Measurements from ENCODE around the gene CENPM. TPM values are rescaled to one million over a fixed set of nuclear protein-coding genes. Genes with fewer than 3 reads are reported as not detected.

CENPM gene
- total RNA-seq, 1 experiment from 2014 or later = 77.5 TPM

- no peak for TF ChIP-seq EZH2 (IDR thresholded peaks at IDR 0.05; ENCODE audit: low read length, unreplicated experiment)
- TF ChIP-seq EZH2phosphoT487 (IDR thresholded peaks at IDR 0.05; ENCODE audit: borderline replicate concordance, low read length) = no peak
- no peak for TF ChIP-seq CTCF (conservative IDR thresholded peaks at IDR 0.05; ENCODE audit: low read depth, low read length)
- Histone ChIP-seq H3K4me1 (ENCODE audit: insufficient read depth, low read length) (no peaks in the 10 kb centered on the region), H3K9me2 (replicated peaks; ENCODE audit: low read length) (no peaks in the 10 kb centered on the region), H3K9ac (ENCODE audit: low read length) (no peak overlapping the region), H3K4me2 (ENCODE audit: low read length) (no peak overlapping the region), H4K20me1 (ENCODE audit: low read length) (no peaks in the 10 kb centered on the region), H2AFZ (ENCODE audit: low read length) (no peak overlapping the region), H3K9me3 (ENCODE audit: low read length) (no peaks in the 10 kb centered on the region), H3K27ac (ENCODE audit: low read length) (no peak overlapping the region), H3K27me3 (ENCODE audit: low read length) (no peaks in the 10 kb centered on the region), H3K79me2 (ENCODE audit: low read length) (no peaks in the 10 kb centered on the region), H3K4me3 (ENCODE audit: low read length) (no peak overlapping the region), H3F3A (ENCODE audit: low read length, unreplicated experiment) (no peaks in the 10 kb centered on the region), H3K36me3 (ENCODE audit: low read depth, low read length) (no peaks in the 10 kb centered on the region)
- DNase-seq = no peak
- no peak for ATAC-seq
- POLR2A ChIA-PET (ENCODE audit: unreplicated experiment) = no interaction called here
- BruUV-seq (replicated peaks) = no TSS peak
- intact Hi-C loops (cut with micrococcal nuclease) = no loop called here
- CTCF ChIA-PET = no interaction called here
Measured at GRCh38 chr22:41992496-41992895, 45.5 kb upstream of the CENPM start.

DNA sequence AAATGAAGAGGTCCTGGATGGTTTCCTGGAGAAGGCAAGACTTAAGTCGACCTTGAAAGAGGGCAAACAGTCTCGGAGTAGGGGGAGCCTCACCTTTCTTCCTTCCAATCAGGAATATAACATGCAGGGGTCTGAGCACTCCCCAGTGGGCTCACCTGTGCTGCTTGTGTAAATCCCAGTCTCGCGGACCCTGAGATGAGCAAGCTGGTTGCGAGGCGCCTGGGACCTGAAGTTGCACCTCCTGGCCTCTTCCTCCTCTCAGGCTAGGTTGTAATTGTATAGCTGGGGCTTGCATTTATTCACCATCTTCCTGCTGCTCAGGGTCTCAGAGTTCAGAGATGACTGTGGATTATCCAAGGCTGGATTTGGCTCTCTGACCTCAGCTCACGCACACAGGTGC is 44.2 kb upstream of the CENPM start:
- DNase-seq (no peak), ATAC-seq (no peak)
- no peaks in the 10 kb centered on the region for H3K79me2 ChIP-seq (ENCODE audit: low read length)
- H3K4me2 ChIP-seq (ENCODE audit: low read length) = no peak overlapping the region
- H2AFZ ChIP-seq (ENCODE audit: low read length) = no peak overlapping the region
- TF ChIP-seq EZH2phosphoT487 (IDR thresholded peaks at IDR 0.05; ENCODE audit: borderline replicate concordance, low read length) (no peak), EZH2 (IDR thresholded peaks at IDR 0.05; ENCODE audit: low read length, unreplicated experiment) (no peak), CTCF (conservative IDR thresholded peaks at IDR 0.05; ENCODE audit: low read depth, low read length) (no peak)
- no peaks in the 10 kb centered on the region for H3K27me3 ChIP-seq (ENCODE audit: low read length)
- H3K27ac ChIP-seq (ENCODE audit: low read length) = no peak overlapping the region
- POLR2A ChIA-PET (ENCODE audit: unreplicated experiment) = no interaction called here
- H3K4me1 ChIP-seq (ENCODE audit: insufficient read depth, low read length) = no peaks in the 10 kb centered on the region
- H3K9ac ChIP-seq (ENCODE audit: low read length) = no peak overlapping the region
- no TSS peak for BruUV-seq (replicated peaks)
- no peaks in the 10 kb centered on the region for H3K9me2 ChIP-seq (replicated peaks; ENCODE audit: low read length)
- H3F3A ChIP-seq (ENCODE audit: low read length, unreplicated experiment) = no peaks in the 10 kb centered on the region
- H3K9me3 ChIP-seq (ENCODE audit: low read length) = no peaks in the 10 kb centered on the region
- intact Hi-C loops (cut with micrococcal nuclease) = no loop called here
- H3K36me3 ChIP-seq (ENCODE audit: low read depth, low read length) = no peaks in the 10 kb centered on the region
- H3K4me3 ChIP-seq (ENCODE audit: low read length) = no peak overlapping the region
- CTCF ChIA-PET = no interaction called here
- no peaks in the 10 kb centered on the region for H4K20me1 ChIP-seq (ENCODE audit: low read length)

GRCh38 chr22:41989246-41989645 is 42.3 kb upstream of the CENPM start:
- Histone ChIP-seq H3K4me1 (ENCODE audit: insufficient read depth, low read length) (no peaks in the 10 kb centered on the region), H3K4me2 (ENCODE audit: low read length) (no peak overlapping the region)

More at GRCh38 chr22:41989246-41989645, 42.3 kb upstream of the CENPM start:
- Histone ChIP-seq H3K9me3 (ENCODE audit: low read length) (no peaks in the 10 kb centered on the region), H3F3A (ENCODE audit: low read length, unreplicated experiment) (no peaks in the 10 kb centered on the region), H3K27ac (ENCODE audit: low read length) (no peak overlapping the region), H3K27me3 (ENCODE audit: low read length) (no peaks in the 10 kb centered on the region), H3K9me2 (replicated peaks; ENCODE audit: low read length) (no peaks in the 10 kb centered on the region), H3K4me3 (ENCODE audit: low read length) (no peak overlapping the region), H2AFZ (ENCODE audit: low read length) (no peak overlapping the region), H3K36me3 (ENCODE audit: low read depth, low read length) (no peaks in the 10 kb centered on the region), H3K79me2 (ENCODE audit: low read length) (no peaks in the 10 kb centered on the region), H3K9ac (ENCODE audit: low read length) (no peak overlapping the region), H4K20me1 (ENCODE audit: low read length) (no peaks in the 10 kb centered on the region)
- no TSS peak for BruUV-seq (replicated peaks)
- intact Hi-C loops (cut with micrococcal nuclease) = no loop called here
- ChIA-PET CTCF (no interaction called here), POLR2A (ENCODE audit: unreplicated experiment) (no interaction called here)
- TF ChIP-seq EZH2phosphoT487 (IDR thresholded peaks at IDR 0.05; ENCODE audit: borderline replicate concordance, low read length) (no peak), EZH2 (IDR thresholded peaks at IDR 0.05; ENCODE audit: low read length, unreplicated experiment) (no peak), CTCF (conservative IDR thresholded peaks at IDR 0.05; ENCODE audit: low read depth, low read length) (no peak)
- DNase-seq = no peak
- ATAC-seq = no peak

Data from PC-3 (cell line).